ENCODE measurements around the gene FMO2.
A peak's percentile ranks its signal among the peaks of the same experiment; 100 is the strongest.

The FMO2 gene

GRCh38 chr1:171158096-171158495, 27.0 kb upstream of the FMO2 start:
- peaks cover 41% of the 10 kb centered on the region for H3K4me1 Mint-ChIP-seq
- no peaks in the 10 kb centered on the region for H3K9me3 Mint-ChIP-seq
- no peaks in the 10 kb centered on the region for H3K27me3 Mint-ChIP-seq (ENCODE audit: low read depth)
- H3K27ac Mint-ChIP-seq = peak overlapping the region; percentile 92 to 95 (median 93)
- no peak overlapping the region for H3K4me3 Mint-ChIP-seq
- TF ChIP-seq CTCF (IDR thresholded peaks at IDR 0.05; ENCODE audit: unreplicated experiment in 3 of 3) = no peak
- H3K36me3 Mint-ChIP-seq (ENCODE audit: low read depth) = no peaks in the 10 kb centered on the region

DNA sequence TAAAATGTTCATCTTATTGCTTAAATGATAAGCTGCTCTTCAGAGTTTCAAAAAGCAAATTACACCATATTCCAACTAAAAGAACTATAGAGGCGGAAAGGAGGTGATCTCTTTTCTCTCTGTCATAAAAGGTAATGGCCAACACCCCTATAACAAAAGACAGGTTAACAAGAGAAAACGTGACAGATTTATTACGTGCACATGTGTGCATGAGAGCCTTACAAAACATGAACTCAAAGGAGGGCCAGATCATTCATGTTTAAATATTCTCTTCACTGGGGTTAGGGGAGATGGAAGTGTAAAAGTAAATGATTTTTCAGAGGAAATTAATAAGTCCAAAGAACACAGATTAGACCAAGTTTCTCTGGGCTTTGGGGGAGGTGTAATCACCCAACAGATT, 26.5 kb upstream of the FMO2 start:
- H3K4me1 Mint-ChIP-seq = peaks cover 38% of the 10 kb centered on the region
- peak overlapping the region; percentile 92 to 95 (median 93) for H3K27ac Mint-ChIP-seq
- H3K4me3 Mint-ChIP-seq = no peak overlapping the region
- no peaks in the 10 kb centered on the region for H3K36me3 Mint-ChIP-seq (ENCODE audit: low read depth)
- H3K9me3 Mint-ChIP-seq = no peaks in the 10 kb centered on the region
- no peaks in the 10 kb centered on the region for H3K27me3 Mint-ChIP-seq (ENCODE audit: low read depth)
- no peak for TF ChIP-seq CTCF (IDR thresholded peaks at IDR 0.05; ENCODE audit: unreplicated experiment in 3 of 3)

DNA sequence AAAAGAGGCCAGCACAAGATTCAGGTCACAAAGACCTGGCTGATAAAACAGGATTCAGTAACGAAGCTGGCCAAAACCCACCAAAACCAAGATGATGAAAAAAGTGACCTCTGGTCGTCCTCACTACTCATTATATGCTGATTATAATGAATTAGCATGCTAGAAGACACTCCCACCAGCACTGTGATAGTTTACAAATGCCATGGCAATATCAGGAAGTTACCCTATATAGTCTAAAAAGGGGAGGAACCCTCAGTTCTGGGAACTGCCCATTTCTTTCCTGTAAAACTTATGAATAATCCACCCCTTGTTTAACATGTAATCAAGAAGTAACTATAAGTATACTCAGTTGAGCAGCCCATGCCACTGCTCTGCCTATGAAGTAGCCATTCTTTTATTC, 26.0 kb upstream of the FMO2 start:
- H3K36me3 Mint-ChIP-seq (ENCODE audit: low read depth) = no peaks in the 10 kb centered on the region
- H3K4me3 Mint-ChIP-seq = no peak overlapping the region
- no peaks in the 10 kb centered on the region for H3K9me3 Mint-ChIP-seq
- H3K4me1 Mint-ChIP-seq = peaks cover 33% of the 10 kb centered on the region
- no peak for TF ChIP-seq CTCF (IDR thresholded peaks at IDR 0.05; ENCODE audit: unreplicated experiment in 3 of 3)
- H3K27ac Mint-ChIP-seq = peak overlapping the region; percentile 92 to 95 (median 93)
- no peaks in the 10 kb centered on the region for H3K27me3 Mint-ChIP-seq (ENCODE audit: low read depth)

DNA sequence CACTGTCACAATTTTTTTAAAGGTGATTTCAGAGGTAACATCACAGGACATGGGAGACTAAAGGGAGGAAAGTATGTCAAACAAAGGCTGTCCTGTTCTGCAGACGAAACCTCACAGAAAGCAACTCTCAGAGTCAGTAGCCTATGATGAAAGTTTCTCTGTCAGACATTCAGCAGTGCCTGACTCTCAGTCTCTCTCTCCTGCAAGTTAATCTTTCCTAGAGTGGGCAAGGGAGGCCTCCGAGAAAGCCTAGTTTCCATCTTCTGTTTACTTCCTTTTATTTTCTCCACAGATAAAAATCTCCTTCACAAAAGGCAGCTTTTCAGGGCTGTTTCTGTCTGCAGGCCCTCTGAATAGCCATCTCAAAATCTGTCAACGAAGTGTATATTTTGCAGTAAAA, 24.9 kb upstream of the FMO2 start:
- no peaks in the 10 kb centered on the region for H3K36me3 Mint-ChIP-seq (ENCODE audit: low read depth)
- H3K27me3 Mint-ChIP-seq (ENCODE audit: low read depth) = no peaks in the 10 kb centered on the region
- peak overlapping the region; percentile 92 to 95 (median 93) for H3K27ac Mint-ChIP-seq
- H3K4me1 Mint-ChIP-seq = peaks cover 33% of the 10 kb centered on the region
- TF ChIP-seq CTCF (IDR thresholded peaks at IDR 0.05; ENCODE audit: unreplicated experiment in 3 of 3) = no peak
- H3K4me3 Mint-ChIP-seq = no peak overlapping the region
- no peaks in the 10 kb centered on the region for H3K9me3 Mint-ChIP-seq

DNA sequence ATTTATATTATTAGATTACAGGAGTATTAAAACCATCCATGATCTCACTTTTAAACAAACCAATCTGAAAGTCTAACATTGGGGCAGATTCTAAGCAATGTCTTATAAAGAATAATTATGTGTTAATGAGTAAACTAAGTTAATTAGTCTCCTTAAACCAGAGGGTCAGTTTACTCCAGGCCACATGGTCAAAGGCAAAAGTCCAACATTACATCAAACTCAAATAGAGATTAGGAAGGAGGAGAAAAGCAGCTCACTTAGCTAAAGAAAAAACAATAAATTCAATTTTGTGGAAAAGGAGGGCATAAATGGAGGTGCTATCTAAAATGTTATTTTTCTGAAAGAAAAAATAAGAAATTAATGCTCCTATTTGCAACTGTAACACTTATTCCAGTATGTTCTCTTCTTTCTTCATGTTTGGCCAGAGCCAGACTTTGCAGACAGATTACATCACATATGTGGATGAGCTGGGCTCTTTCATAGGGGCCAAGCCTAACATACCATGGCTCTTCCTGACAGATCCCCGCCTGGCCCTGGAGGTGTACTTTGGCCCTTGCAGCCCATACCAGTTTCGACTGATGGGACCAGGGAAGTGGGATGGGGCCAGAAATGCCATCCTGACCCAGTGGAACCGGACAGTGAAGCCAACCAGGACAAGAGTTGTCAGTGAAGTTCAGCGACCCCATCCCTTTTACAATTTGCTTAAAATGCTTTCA, 24.3 kb upstream of the FMO2 start:
- peak overlapping the region; percentile 92 to 95 (median 93) for H3K27ac Mint-ChIP-seq
- no peaks in the 10 kb centered on the region for H3K9me3 Mint-ChIP-seq
- no peak for TF ChIP-seq CTCF (IDR thresholded peaks at IDR 0.05; ENCODE audit: unreplicated experiment in 3 of 3)
- H3K4me1 Mint-ChIP-seq = peaks cover 33% of the 10 kb centered on the region
- no peak overlapping the region for H3K4me3 Mint-ChIP-seq
- H3K27me3 Mint-ChIP-seq (ENCODE audit: low read depth) = no peaks in the 10 kb centered on the region
- H3K36me3 Mint-ChIP-seq (ENCODE audit: low read depth) = no peaks in the 10 kb centered on the region

DNA sequence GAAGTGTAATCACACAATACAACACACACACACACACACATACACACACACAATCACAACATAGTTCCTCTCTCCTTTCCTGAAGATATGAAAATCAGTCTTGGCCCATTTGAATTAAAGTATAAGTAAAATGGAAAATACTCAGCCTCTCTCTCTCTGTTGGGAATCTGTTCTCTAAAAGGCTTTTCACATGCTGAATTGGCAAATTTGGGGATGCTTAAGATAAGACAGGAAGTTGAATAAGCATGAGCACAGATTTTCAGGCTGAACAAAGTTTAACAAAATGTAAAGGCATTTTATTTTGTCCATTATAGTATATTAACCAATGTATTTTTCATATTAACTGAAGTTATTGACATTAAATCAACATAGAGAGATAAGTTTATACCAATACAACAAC, 23.7 kb upstream of the FMO2 start:
- no peaks in the 10 kb centered on the region for H3K36me3 Mint-ChIP-seq (ENCODE audit: low read depth)
- TF ChIP-seq CTCF (IDR thresholded peaks at IDR 0.05; ENCODE audit: unreplicated experiment in 3 of 3) = no peak
- peaks cover 33% of the 10 kb centered on the region for H3K4me1 Mint-ChIP-seq
- H3K4me3 Mint-ChIP-seq = no peak overlapping the region
- H3K27ac Mint-ChIP-seq = peak overlapping the region; percentile 92 to 95 (median 93)
- no peaks in the 10 kb centered on the region for H3K9me3 Mint-ChIP-seq
- H3K27me3 Mint-ChIP-seq (ENCODE audit: low read depth) = no peaks in the 10 kb centered on the region
